MM.1S (cell line): Measurements from ENCODE around the gene PARD6G.
"Not testable (repeated sequence)": the region's sequence is repeated elsewhere in the genome, so short reads cannot be mapped to it uniquely, and the experiment has no call there.

Experiments used
- DNase-seq: peaks from one replicate; pipeline ENCODE4 v3.0.0-alpha.2; 2015
- H2AFZ ChIP-seq: fragments of 300-600 bp; sonication (generic); 2 replicates; pipeline ENCODE4 v1.6.0; 2016; ENCODE audit warnings: antibody characterized with exemption, low read length
- H3F3A ChIP-seq: fragments of 300-600 bp; sonication (generic); 2 replicates; pipeline ENCODE4 v1.6.1; 2016; ENCODE audit warnings: mild to moderate bottlenecking, antibody characterized with exemption, low read length, moderate library complexity, mixed read lengths; ENCODE audit not compliant: insufficient read depth
- H3K27ac ChIP-seq: fragments of 300-600 bp; sonication (generic); 2 replicates; pipeline ENCODE4 v1.5.1; 2016; ENCODE audit warnings: mild to moderate bottlenecking, low read length
- H3K27me3 ChIP-seq: fragments of 300-600 bp; sonication (generic); replicated peaks from 2 replicates; pipeline ENCODE4 v1.6.0; 2016; ENCODE audit warnings: low read length; ENCODE audit not compliant: insufficient read depth
- H3K36me3 ChIP-seq: fragments of 300-600 bp; sonication (generic); replicated peaks from 2 replicates; pipeline ENCODE4 v1.6.1; 2016; ENCODE audit warnings: mild to moderate bottlenecking, low read length, mixed read lengths; ENCODE audit not compliant: insufficient read depth
- H3K4me1 ChIP-seq: fragments of 300-600 bp; sonication (generic); 2 replicates; pipeline ENCODE4 v1.6.1; 2016; ENCODE audit warnings: low read length, mixed read lengths
- H3K4me2 ChIP-seq: fragments of 300-600 bp; sonication (generic); 2 replicates; pipeline ENCODE4 v1.6.0; 2016; ENCODE audit warnings: low read depth, low read length
- H3K4me3 ChIP-seq: fragments of 300-600 bp; sonication (generic); 2 replicates; pipeline ENCODE4 v1.5.1; 2016; ENCODE audit warnings: low read length, mixed read lengths
- H3K79me2 ChIP-seq: fragments of 300-600 bp; sonication (generic); 2 replicates; pipeline ENCODE4 v1.6.1; 2016; ENCODE audit warnings: mixed run types, low read length, mixed read lengths
- H3K9ac ChIP-seq: fragments of 300-600 bp; sonication (generic); 2 replicates; pipeline ENCODE4 v1.6.1; 2016; ENCODE audit warnings: low read length, mixed read lengths
- H3K9me2 ChIP-seq: fragments of 300-600 bp; sonication (generic); replicated peaks from 2 replicates; pipeline ENCODE4 v1.6.1; 2016; ENCODE audit warnings: mild to moderate bottlenecking, low read length, mixed read lengths; ENCODE audit not compliant: insufficient read depth
- H3K9me3 ChIP-seq: fragments of 300-600 bp; sonication (generic); replicated peaks from 2 replicates; pipeline ENCODE4 v1.6.1; 2016; ENCODE audit warnings: mild to moderate bottlenecking, low read length, mixed read lengths; ENCODE audit not compliant: insufficient read depth
- H4K20me1 ChIP-seq: fragments of 300-600 bp; sonication (generic); 2 replicates; pipeline ENCODE4 v1.6.1; 2016; ENCODE audit warnings: mild to moderate bottlenecking, low read length, moderate library complexity, mixed read lengths; ENCODE audit not compliant: insufficient read depth
- CTCF ChIP-seq: fragments of 300-600 bp; sonication (generic); IDR thresholded peaks from 2 replicates; pipeline ENCODE4 v1.5.1; 2016; ENCODE audit warnings: antibody characterized with exemption, low read length, mixed read lengths
- EZH2 ChIP-seq: fragments of 300-600 bp; sonication (generic); optimal IDR thresholded peaks from 2 replicates; pipeline ENCODE3; 2017; ENCODE audit warnings: low read depth, mild to moderate bottlenecking, antibody characterized with exemption, low read length, mixed read lengths
- EZH2phosphoT487 ChIP-seq: fragments of 300-600 bp; sonication (generic); IDR thresholded peaks from 2 replicates; pipeline ENCODE4 v1.6.1; 2018; ENCODE audit warnings: antibody characterized with exemption, low read length

Gene PARD6G

GRCh38 chr18:80166725-80167124 lies 80.6 kb downstream of the PARD6G start:
- Histone ChIP-seq H2AFZ (no peak overlapping the region), H3K27me3 (no peaks in the 10 kb centered on the region), H3F3A (no peaks in the 10 kb centered on the region), H3K36me3 (no peaks in the 10 kb centered on the region), H3K9me3 (no peaks in the 10 kb centered on the region), H3K4me3 (no peak overlapping the region), H3K9me2 (no peaks in the 10 kb centered on the region), H4K20me1 (no peaks in the 10 kb centered on the region), H3K4me1 (no peaks in the 10 kb centered on the region), H3K9ac (no peak overlapping the region), H3K79me2 (no peaks in the 10 kb centered on the region), H3K4me2 (no peak overlapping the region), H3K27ac (no peak overlapping the region)
- TF ChIP-seq EZH2phosphoT487 (no peak), CTCF (no peak), EZH2 (no peak)
- DNase-seq = no peak

GRCh38 chr18:80166240-80166639 lies 81.1 kb downstream of the PARD6G start:
- Histone ChIP-seq H3K27ac (no peak overlapping the region), H3K4me2 (no peak overlapping the region), H3F3A (no peaks in the 10 kb centered on the region), H3K4me1 (no peaks in the 10 kb centered on the region), H3K27me3 (no peaks in the 10 kb centered on the region), H3K9ac (no peak overlapping the region), H3K9me3 (no peaks in the 10 kb centered on the region), H3K79me2 (no peaks in the 10 kb centered on the region), H4K20me1 (no peaks in the 10 kb centered on the region), H3K36me3 (no peaks in the 10 kb centered on the region), H2AFZ (no peak overlapping the region), H3K9me2 (no peaks in the 10 kb centered on the region), H3K4me3 (no peak overlapping the region)
- TF ChIP-seq EZH2 (no peak), EZH2phosphoT487 (no peak), CTCF (no peak)
- no peak for DNase-seq

GRCh38 chr18:80164727-80165355 lies 82.5 kb downstream of the PARD6G start:
- not testable (repeated sequence) for H3K27me3 ChIP-seq, H4K20me1 ChIP-seq, H3K9me2 ChIP-seq, H3K4me3 ChIP-seq, H3K27ac ChIP-seq, H3K9ac ChIP-seq, H3K36me3 ChIP-seq, H2AFZ ChIP-seq, H3K4me2 ChIP-seq, DNase-seq, H3K79me2 ChIP-seq, H3K4me1 ChIP-seq, H3F3A ChIP-seq, H3K9me3 ChIP-seq

GRCh38 chr18:80163183-80163582 lies 84.1 kb downstream of the PARD6G start:
- no peak overlapping the region for H3K4me3 ChIP-seq
- H3K4me1 ChIP-seq = no peaks in the 10 kb centered on the region
- no peaks in the 10 kb centered on the region for H3K9me3 ChIP-seq
- no peak overlapping the region for H2AFZ ChIP-seq
- no peak overlapping the region for H3K27ac ChIP-seq
- no peak for DNase-seq
- H3F3A ChIP-seq = no peaks in the 10 kb centered on the region
- no peak overlapping the region for H3K4me2 ChIP-seq
- H4K20me1 ChIP-seq = no peaks in the 10 kb centered on the region
- H3K79me2 ChIP-seq = no peaks in the 10 kb centered on the region
- no peak overlapping the region for H3K9ac ChIP-seq
- no peaks in the 10 kb centered on the region for H3K9me2 ChIP-seq
- H3K27me3 ChIP-seq = no peaks in the 10 kb centered on the region
- TF ChIP-seq EZH2phosphoT487 = no peak
- no peak for TF ChIP-seq CTCF
- TF ChIP-seq EZH2 = no peak
- no peaks in the 10 kb centered on the region for H3K36me3 ChIP-seq
